ENCODE measurements around the gene GLCCI1. TPM values are rescaled to one million over a fixed set of nuclear protein-coding genes. Genes with fewer than 3 reads are reported as not detected.

The GLCCI1 gene
- total RNA-seq, 2 donors from 2014 or later: 5.8 to 15.6 TPM

GRCh38 chr7:8052824-8053223 lies 84.2 kb downstream of the GLCCI1 start:
- no peaks in the 10 kb centered on the region for H3K4me1 ChIP-seq (ENCODE audit: control insufficient read depth in 1 of 2, low read depth in 2 of 2)
- no peak for TF ChIP-seq CTCF (IDR thresholded peaks at IDR 0.05)
- no peak overlapping the region for H3K4me3 ChIP-seq
- no peaks in the 10 kb centered on the region for H3K9me3 ChIP-seq
- no peak overlapping the region for H3K27ac ChIP-seq
- H3K36me3 ChIP-seq: no peaks in the 10 kb centered on the region
- H3K27me3 ChIP-seq (replicated peaks; ENCODE audit: insufficient read depth): no peaks in the 10 kb centered on the region
- DNase-seq (ENCODE audit: low spot score): no peak
- ATAC-seq (ENCODE audit: insufficient number of reproducible peaks, low FRiP score, low read depth): no peak

GRCh38 chr7:8056439-8056838 lies 87.8 kb downstream of the GLCCI1 start:
- DNase-seq (ENCODE audit: low spot score) (no peak), ATAC-seq (ENCODE audit: insufficient number of reproducible peaks, low FRiP score, low read depth) (no peak)
- TF ChIP-seq CTCF (IDR thresholded peaks at IDR 0.05): no peak
- Histone ChIP-seq H3K27ac (no peak overlapping the region), H3K4me3 (no peak overlapping the region), H3K36me3 (no peaks in the 10 kb centered on the region), H3K9me3 (no peaks in the 10 kb centered on the region), H3K27me3 (replicated peaks; ENCODE audit: insufficient read depth) (no peaks in the 10 kb centered on the region), H3K4me1 (ENCODE audit: control insufficient read depth in 1 of 2, low read depth in 2 of 2) (no peaks in the 10 kb centered on the region)

GRCh38 chr7:8057566-8057965 lies 89.0 kb downstream of the GLCCI1 start:
- no peak for TF ChIP-seq CTCF (IDR thresholded peaks at IDR 0.05)
- Histone ChIP-seq H3K27ac (no peak overlapping the region), H3K4me1 (ENCODE audit: control insufficient read depth in 1 of 2, low read depth in 2 of 2) (no peaks in the 10 kb centered on the region), H3K27me3 (replicated peaks; ENCODE audit: insufficient read depth) (no peaks in the 10 kb centered on the region), H3K36me3 (no peaks in the 10 kb centered on the region), H3K4me3 (no peak overlapping the region), H3K9me3 (no peaks in the 10 kb centered on the region)
- no peak for ATAC-seq (ENCODE audit: insufficient number of reproducible peaks, low FRiP score, low read depth)
- no peak for DNase-seq (ENCODE audit: low spot score)

GRCh38 chr7:8058322-8058721 lies 89.7 kb downstream of the GLCCI1 start:
- TF ChIP-seq CTCF (IDR thresholded peaks at IDR 0.05): no peak
- H3K27me3 ChIP-seq (replicated peaks; ENCODE audit: insufficient read depth): no peaks in the 10 kb centered on the region
- H3K4me3 ChIP-seq: no peak overlapping the region
- no peaks in the 10 kb centered on the region for H3K9me3 ChIP-seq
- no peak overlapping the region for H3K27ac ChIP-seq
- no peaks in the 10 kb centered on the region for H3K36me3 ChIP-seq
- DNase-seq (ENCODE audit: low spot score) (no peak), ATAC-seq (ENCODE audit: insufficient number of reproducible peaks, low FRiP score, low read depth) (no peak)
- no peaks in the 10 kb centered on the region for H3K4me1 ChIP-seq (ENCODE audit: control insufficient read depth in 1 of 2, low read depth in 2 of 2)

- TF ChIP-seq CTCF (IDR thresholded peaks at IDR 0.05): no peak
- ATAC-seq (ENCODE audit: insufficient number of reproducible peaks, low FRiP score, low read depth) (no peak), DNase-seq (ENCODE audit: low spot score) (no peak)
- H3K4me1 ChIP-seq (ENCODE audit: control insufficient read depth in 1 of 2, low read depth in 2 of 2): no peaks in the 10 kb centered on the region
- no peak overlapping the region for H3K27ac ChIP-seq
- no peaks in the 10 kb centered on the region for H3K9me3 ChIP-seq
- no peak overlapping the region for H3K4me3 ChIP-seq
- no peaks in the 10 kb centered on the region for H3K27me3 ChIP-seq (replicated peaks; ENCODE audit: insufficient read depth)
- H3K36me3 ChIP-seq: no peaks in the 10 kb centered on the region
Observed at GRCh38 chr7:8058852-8059251, 90.3 kb downstream of the GLCCI1 start.
